Measurements from ENCODE around the gene RYR1. TPM values are rescaled to one million over a fixed set of nuclear protein-coding genes. Genes with fewer than 3 reads are reported as not detected.

Gene RYR1
- total RNA-seq, 1 experiment from 2014 or later: 4.1 TPM

DNA sequence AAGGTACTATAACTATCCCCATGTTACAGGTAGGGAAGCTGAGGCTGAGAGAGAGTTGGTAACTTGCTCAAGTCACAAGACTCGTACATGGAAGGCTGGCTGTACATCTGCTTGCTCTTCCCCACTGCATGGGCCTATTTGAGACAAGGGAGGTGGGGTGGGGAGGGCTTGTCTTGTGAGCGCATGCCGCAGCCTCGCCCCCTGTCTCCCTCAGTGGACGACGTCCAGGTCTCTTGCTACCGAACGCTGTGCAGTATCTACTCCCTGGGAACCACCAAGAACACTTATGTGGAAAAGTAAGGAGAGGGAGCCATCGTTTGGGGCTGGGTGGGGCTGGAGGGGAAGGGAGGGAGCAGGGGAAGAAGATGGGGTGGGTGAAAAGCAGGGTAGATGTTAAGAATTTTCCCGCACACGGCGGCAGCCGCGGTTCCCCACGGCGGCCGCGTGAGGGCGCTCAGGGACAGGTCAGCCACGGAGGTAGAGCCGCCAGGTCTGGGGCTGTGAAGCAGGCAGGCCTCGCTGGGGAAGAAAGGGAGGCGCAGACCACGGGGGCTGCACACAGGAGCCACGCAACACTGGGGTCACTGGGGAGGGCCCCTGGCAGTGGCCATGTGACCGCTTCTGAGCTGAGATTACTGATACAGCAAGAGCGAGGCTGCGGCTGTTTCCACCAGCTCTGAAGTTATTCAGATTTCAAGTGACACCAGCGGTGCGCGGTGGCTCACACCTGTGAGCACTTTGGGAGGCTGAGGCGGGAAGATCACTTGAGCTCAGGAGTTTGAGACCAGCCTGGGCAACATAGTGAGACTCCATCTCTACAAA, 81.5 kb downstream of the RYR1 start:
- peak; percentile 97 for ATAC-seq
- Histone ChIP-seq H3K4me2 (ENCODE audit: low read length) (peak overlapping the region; percentile 32), H2AFZ (ENCODE audit: low read depth, low read length, poor library complexity, severe bottlenecking) (peak overlapping the region; percentile 28)

More for the DNA sequence above, 81.5 kb downstream of the RYR1 start:
- Histone ChIP-seq H3K36me3 (ENCODE audit: control insufficient read depth in 1 of 2, insufficient read depth in 2 of 2, low read length in 2 of 2) (no peaks in the 10 kb centered on the region), H3K4me3 (replicated peaks in 1 of 2; ENCODE audit: low read depth in 1 of 2, low read length in 2 of 2) (no peak overlapping the region), H3K9ac (ENCODE audit: low read length) (no peak overlapping the region), H4K20me1 (ENCODE audit: insufficient read depth) (no peaks in the 10 kb centered on the region), H3K27me3 (ENCODE audit: insufficient read depth, low read length) (no peaks in the 10 kb centered on the region), H3K9me2 (ENCODE audit: insufficient read depth) (no peaks in the 10 kb centered on the region), H3K27ac (ENCODE audit: low read depth, low read length) (no peak overlapping the region), H3K9me3 (ENCODE audit: control insufficient read depth in 1 of 2, insufficient read depth in 1 of 2, low read depth in 1 of 2, low read length in 2 of 2) (no peaks in the 10 kb centered on the region), H3K79me2 (ENCODE audit: insufficient read depth, low read length) (no peaks in the 10 kb centered on the region), H3K4me1 (ENCODE audit: control insufficient read depth in 1 of 2, insufficient read depth in 2 of 2, low read length in 2 of 2) (peaks cover 2 to 9% of the 10 kb centered on the region in 2 experiments; a peak in 2 of 4 replicates)
- intact Hi-C loops (cut with micrococcal nuclease): loop anchor here (1.0 to 10.0 kb wide), 4 partner anchors 110 to 437 kb away; partner anchors contain the start of genes FAM98C, MRPS12 and SARS2
- POLR2A ChIA-PET: no interaction called here
- CTCF ChIA-PET: interaction anchor here (0.7 to 2.7 kb wide), 6 partner anchors 8 to 415 kb away, joined by 3 to 11 read pairs (median 6); partner anchors contain the start of genes FAM98C, MRPS12 and SARS2
- TF ChIP-seq RAD21 (IDR thresholded peaks at IDR 0.05; ENCODE audit: low read depth) (peak; percentile 89), ZNF274 (IDR thresholded peaks at IDR 0.05; ENCODE audit: low read depth, low read length) (no peak)
- TF ChIP-seq, protein P1, sequence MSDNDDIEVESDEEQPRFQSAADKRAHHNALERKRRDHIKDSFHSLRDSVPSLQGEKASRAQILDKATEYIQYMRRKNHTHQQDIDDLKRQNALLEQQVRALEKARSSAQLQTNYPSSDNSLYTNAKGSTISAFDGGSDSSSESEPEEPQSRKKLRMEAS (IDR thresholded peaks at IDR 0.05): peak; percentile 30; the same call in 1 of the 2 replicates
- TF ChIP-seq, protein P2, sequence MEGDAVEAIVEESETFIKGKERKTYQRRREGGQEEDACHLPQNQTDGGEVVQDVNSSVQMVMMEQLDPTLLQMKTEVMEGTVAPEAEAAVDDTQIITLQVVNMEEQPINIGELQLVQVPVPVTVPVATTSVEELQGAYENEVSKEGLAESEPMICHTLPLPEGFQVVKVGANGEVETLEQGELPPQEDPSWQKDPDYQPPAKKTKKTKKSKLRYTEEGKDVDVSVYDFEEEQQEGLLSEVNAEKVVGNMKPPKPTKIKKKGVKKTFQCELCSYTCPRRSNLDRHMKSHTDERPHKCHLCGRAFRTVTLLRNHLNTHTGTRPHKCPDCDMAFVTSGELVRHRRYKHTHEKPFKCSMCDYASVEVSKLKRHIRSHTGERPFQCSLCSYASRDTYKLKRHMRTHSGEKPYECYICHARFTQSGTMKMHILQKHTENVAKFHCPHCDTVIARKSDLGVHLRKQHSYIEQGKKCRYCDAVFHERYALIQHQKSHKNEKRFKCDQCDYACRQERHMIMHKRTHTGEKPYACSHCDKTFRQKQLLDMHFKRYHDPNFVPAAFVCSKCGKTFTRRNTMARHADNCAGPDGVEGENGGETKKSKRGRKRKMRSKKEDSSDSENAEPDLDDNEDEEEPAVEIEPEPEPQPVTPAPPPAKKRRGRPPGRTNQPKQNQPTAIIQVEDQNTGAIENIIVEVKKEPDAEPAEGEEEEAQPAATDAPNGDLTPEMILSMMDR (IDR thresholded peaks at IDR 0.05 in 2 of 3, conservative IDR thresholded peaks at IDR 0.05 in 1 of 3; ENCODE audit: borderline replicate concordance in 1 of 3, insufficient read depth in 1 of 3, low read depth in 2 of 3, low read length in 2 of 3): peak; percentile 74 to 91 (median 84)
- TF ChIP-seq, protein P3, sequence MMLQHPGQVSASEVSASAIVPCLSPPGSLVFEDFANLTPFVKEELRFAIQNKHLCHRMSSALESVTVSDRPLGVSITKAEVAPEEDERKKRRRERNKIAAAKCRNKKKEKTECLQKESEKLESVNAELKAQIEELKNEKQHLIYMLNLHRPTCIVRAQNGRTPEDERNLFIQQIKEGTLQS (IDR thresholded peaks at IDR 0.05): no peak
- DNase-seq (ENCODE audit: low read depth, low spot score): peak; percentile 27
- RAD21 ChIA-PET (ENCODE audit: low non-redundant PET in 1 of 2, low total read pairs in 2 of 2, uncharacterized antibody in 2 of 2, unreplicated experiment in 2 of 2): interaction anchor here in 1 of 2 experiments (0.7 kb wide), 1 partner anchor 278 kb away, joined by 3 read pairs; no protein-coding TSS in a partner anchor
- no TSS peak for BruUV-seq (replicated peaks)

All from HCT116 (cell line).